Inferior parietal cortex (tissue), 1 donor: ENCODE measurements around the gene HPDL.

Source experiments
- DNase-seq: peaks from one replicate; pipeline ENCODE4 v3.0.0-alpha.2; 2016; ENCODE audit errors: extremely low spot score

Gene HPDL

GRCh38 chr1:45351508-45351907 lies 24.8 kb downstream of the HPDL start:
- DNase-seq: no peak

GRCh38 chr1:45353685-45354084 lies 27.0 kb downstream of the HPDL start:
- no peak for DNase-seq

GRCh38 chr1:45354838-45355237 lies 28.1 kb downstream of the HPDL start:
- DNase-seq: no peak

- DNase-seq: no peak
Measured at GRCh38 chr1:45355683-45356082, 29.0 kb downstream of the HPDL start.

GRCh38 chr1:45356186-45356585 lies 29.5 kb downstream of the HPDL start:
- DNase-seq: no peak

GRCh38 chr1:45359882-45360513 lies 33.3 kb downstream of the HPDL start:
- peak; percentile 84 for DNase-seq

GRCh38 chr1:45360981-45361380 lies 34.3 kb downstream of the HPDL start:
- DNase-seq: peak; percentile 32

GRCh38 chr1:45364294-45364693 lies 37.6 kb downstream of the HPDL start:
- DNase-seq: no peak

- no peak for DNase-seq
Measured at GRCh38 chr1:45365051-45365450, 38.4 kb downstream of the HPDL start.

- no peak for DNase-seq
Measured at GRCh38 chr1:45370575-45370974, 43.9 kb downstream of the HPDL start.

GRCh38 chr1:45373573-45373972 lies 46.9 kb downstream of the HPDL start:
- DNase-seq: no peak

GRCh38 chr1:45375104-45376090 lies 48.7 kb downstream of the HPDL start:
- DNase-seq: no peak

- no peak for DNase-seq
Measured at GRCh38 chr1:45378184-45378583, 51.5 kb downstream of the HPDL start.
